Measurements from ENCODE around the gene CCN5. TPM values are rescaled to one million over a fixed set of nuclear protein-coding genes. Genes with fewer than 3 reads are reported as not detected.

CCN5 gene
- total and polyA plus RNA-seq, 2 of the 13 experiments (the other 11 are each of a cell fraction or from before 2014, with no cell fraction given): 0.12 TPM; not detected in 1

DNA sequence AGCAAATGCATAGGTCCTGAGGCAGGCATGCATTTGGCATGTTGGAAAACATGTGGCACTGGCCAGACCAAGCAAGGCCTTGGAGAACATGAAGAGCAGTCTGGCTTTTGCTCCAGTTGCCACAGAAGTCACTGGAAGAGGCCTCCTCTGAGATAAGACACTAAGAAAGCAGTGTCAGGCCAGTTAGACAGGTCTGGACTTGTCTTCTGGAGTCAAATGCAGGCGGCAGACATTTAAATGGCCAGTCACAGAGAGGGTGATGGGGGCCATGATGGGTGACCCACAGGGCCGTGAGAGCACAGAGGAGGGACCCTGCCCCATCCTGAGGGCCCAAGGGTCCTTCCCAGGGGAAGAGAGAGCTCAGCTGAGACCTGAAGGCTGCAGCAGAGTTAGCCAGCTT, 36.9 kb upstream of the CCN5 start (continued):
- TF ChIP-seq, protein P1, sequence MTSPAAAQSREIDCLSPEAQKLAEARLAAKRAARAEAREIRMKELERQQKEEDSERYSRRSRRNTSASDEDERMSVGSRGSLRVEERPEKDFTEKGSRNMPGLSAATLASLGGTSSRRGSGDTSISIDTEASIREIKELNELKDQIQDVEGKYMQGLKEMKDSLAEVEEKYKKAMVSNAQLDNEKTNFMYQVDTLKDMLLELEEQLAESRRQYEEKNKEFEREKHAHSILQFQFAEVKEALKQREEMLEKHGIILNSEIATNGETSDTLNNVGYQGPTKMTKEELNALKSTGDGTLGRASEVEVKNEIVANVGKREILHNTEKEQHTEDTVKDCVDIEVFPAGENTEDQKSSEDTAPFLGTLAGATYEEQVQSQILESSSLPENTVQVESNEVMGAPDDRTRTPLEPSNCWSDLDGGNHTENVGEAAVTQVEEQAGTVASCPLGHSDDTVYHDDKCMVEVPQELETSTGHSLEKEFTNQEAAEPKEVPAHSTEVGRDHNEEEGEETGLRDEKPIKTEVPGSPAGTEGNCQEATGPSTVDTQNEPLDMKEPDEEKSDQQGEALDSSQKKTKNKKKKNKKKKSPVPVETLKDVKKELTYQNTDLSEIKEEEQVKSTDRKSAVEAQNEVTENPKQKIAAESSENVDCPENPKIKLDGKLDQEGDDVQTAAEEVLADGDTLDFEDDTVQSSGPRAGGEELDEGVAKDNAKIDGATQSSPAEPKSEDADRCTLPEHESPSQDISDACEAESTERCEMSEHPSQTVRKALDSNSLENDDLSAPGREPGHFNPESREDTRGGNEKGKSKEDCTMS (CRISPR knock-in tag; conservative IDR thresholded peaks at IDR 0.05): no peak
- TF ChIP-seq IRX3 (CRISPR knock-in tag; IDR thresholded peaks at IDR 0.05; ENCODE audit: borderline replicate concordance, low read depth): no peak
- TF ChIP-seq EEA1 (CRISPR knock-in tag; IDR thresholded peaks at IDR 0.05; ENCODE audit: borderline replicate concordance): no peak
- TF ChIP-seq BRCA1 (CRISPR knock-in tag; IDR thresholded peaks at IDR 0.05): no peak

DNA sequence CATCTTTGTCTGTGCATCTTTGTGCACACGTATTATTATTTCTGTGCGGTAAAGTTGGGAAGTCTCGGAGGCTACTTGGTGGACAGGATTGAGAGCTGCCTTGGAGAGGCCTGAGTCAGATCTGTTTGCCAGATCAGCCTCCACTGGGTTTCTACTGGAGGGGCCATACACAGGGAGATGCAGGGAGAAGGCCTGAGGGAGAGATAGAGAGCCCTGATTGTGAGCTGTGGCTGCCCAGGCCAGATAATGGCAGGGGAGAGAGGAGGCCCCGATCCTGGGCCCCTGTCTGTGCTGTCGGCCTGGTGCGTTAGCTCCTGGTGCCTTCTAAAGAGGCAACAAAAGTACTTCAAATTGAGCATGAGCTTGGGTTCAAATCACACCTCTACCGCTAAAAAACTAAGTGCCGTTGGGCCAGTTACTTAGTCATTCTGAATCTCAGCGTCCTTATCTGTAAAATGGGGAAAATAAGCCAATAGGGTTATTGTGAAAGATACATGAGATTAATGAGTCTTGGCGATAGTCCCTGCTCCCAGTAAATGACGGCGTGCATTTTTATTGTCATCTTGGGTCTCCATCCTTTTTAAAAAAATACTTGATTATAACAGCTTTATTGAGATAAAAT, 36.1 kb upstream of the CCN5 start:
- POLR2A ChIA-PET: no interaction called here
- no peak for ATAC-seq

More for the DNA sequence above, 36.1 kb upstream of the CCN5 start:
- Histone ChIP-seq H3K4me1 (ENCODE audit: insufficient read depth, low read length) (peaks cover 6% of the 10 kb centered on the region; the same call in 1 of the 2 replicates), H4K20me1 (ENCODE audit: insufficient read depth, low read length) (no peaks in the 10 kb centered on the region), H3K4me3 (replicated peaks in 1 of 3; ENCODE audit: insufficient read depth in 1 of 3, low read depth in 2 of 3, low read length in 3 of 3) (no peak overlapping the region), H3K9me3 (ENCODE audit: low read length) (no peaks in the 10 kb centered on the region), H3K27ac (ENCODE audit: extremely low read length, insufficient read depth, low read length) (no peak overlapping the region), H3K9ac (ENCODE audit: insufficient read depth, low read depth, low read length) (no peak overlapping the region), H3K4me2 (ENCODE audit: low read depth, low read length) (no peak overlapping the region), H3K27me3 (ENCODE audit: control insufficient read depth in 1 of 2, insufficient read depth in 2 of 2, low read length in 2 of 2) (peaks cover 0 to 9% of the 10 kb centered on the region in 2 experiments; a peak in 4 of 5 replicates), H3K36me3 (replicated peaks in 1 of 2; ENCODE audit: control insufficient read depth in 1 of 2, insufficient read depth in 2 of 2, low read length in 2 of 2) (no peaks in the 10 kb centered on the region), H2AFZ (ENCODE audit: low read length) (no peak overlapping the region), H3K79me2 (ENCODE audit: insufficient read depth, low read length) (no peaks in the 10 kb centered on the region)
- intact Hi-C loops (cut with micrococcal nuclease; ENCODE audit: unreplicated experiment): no loop called here
- TF ChIP-seq ZNF230 (CRISPR knock-in tag; IDR thresholded peaks at IDR 0.05) (no peak), ATAD3A (CRISPR knock-in tag; IDR thresholded peaks at IDR 0.05) (no peak), DR1 (CRISPR knock-in tag; IDR thresholded peaks at IDR 0.05) (no peak), ZNF614 (CRISPR knock-in tag; IDR thresholded peaks at IDR 0.05; ENCODE audit: borderline replicate concordance) (no peak), BRCA1 (CRISPR knock-in tag; IDR thresholded peaks at IDR 0.05) (no peak), ZNF484 (CRISPR knock-in tag; IDR thresholded peaks at IDR 0.05; ENCODE audit: borderline replicate concordance, low read depth) (no peak)
- TF ChIP-seq, protein P2, sequence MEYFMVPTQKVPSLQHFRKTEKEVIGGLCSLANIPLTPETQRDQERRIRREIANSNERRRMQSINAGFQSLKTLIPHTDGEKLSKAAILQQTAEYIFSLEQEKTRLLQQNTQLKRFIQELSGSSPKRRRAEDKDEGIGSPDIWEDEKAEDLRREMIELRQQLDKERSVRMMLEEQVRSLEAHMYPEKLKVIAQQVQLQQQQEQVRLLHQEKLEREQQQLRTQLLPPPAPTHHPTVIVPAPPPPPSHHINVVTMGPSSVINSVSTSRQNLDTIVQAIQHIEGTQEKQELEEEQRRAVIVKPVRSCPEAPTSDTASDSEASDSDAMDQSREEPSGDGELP (IDR thresholded peaks at IDR 0.05; ENCODE audit: borderline replicate concordance, low read depth): no peak
- TF ChIP-seq, protein P3, sequence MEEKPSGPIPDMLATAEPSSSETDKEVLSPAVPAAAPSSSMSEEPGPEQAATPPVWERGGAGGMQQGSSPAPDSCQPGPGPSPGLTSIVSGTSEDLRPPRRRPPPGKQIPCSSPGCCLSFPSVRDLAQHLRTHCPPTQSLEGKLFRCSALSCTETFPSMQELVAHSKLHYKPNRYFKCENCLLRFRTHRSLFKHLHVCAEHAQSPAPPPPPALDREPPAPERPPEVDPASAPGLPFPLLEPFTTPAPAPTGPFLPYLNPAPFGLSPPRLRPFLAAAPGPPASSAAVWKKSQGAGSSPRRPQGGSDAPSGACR (CRISPR knock-in tag; IDR thresholded peaks at IDR 0.05): no peak
- 87% methylated on average over 12 of the region's 12 CpGs for WGBS (ENCODE audit: low lambda C conversion rate)
- FAIRE-seq (no peak), DNase-seq (ENCODE audit: low spot score) (no peak)
- in situ Hi-C loops (cut with HindIII; ENCODE audit: extremely low pct_ligation_motif_present, low pct_unique_long_range_greater_than_20kb): no loop called here
- no TSS peak for BruUV-seq (replicated peaks)
- CTCF ChIA-PET (ENCODE audit: low intra/inter-chr PET ratio, low total read pairs): no interaction called here
